GM12878 (cell line): ENCODE data around the gene RFTN2. TPM values are rescaled to one million over a fixed set of nuclear protein-coding genes. Genes with fewer than 3 reads are reported as not detected.

ENCODE experiments used
- ATAC-seq: fragments of 200-7000 bp; cut with Tn5 transposase; 3 replicates; pipeline ENCODE4 v1.9.1; 2020; ENCODE audit warnings: mild to moderate bottlenecking, moderate library complexity
- BruUV-seq: library from RNA; stranded (reverse); fragments of 400-500 nt; replicated peaks from 2 replicates; lab custom pipeline; 2021; lab: Mats Ljungman, UMichigan
- CTCF ChIA-PET: fragments of 300-600 bp; sonication (Branson Sonifier 250); formaldehyde crosslinking; extraction: SDS; loops from one replicate; lab custom pipeline; 2021; ENCODE audit warnings: inconsistent platforms; lab: Yijun Ruan, JAX
- POLR2A ChIA-PET: fragments of 350-600 bp; formaldehyde crosslinking; extraction: SDS; loops from one replicate; lab custom pipeline; 2021; ENCODE audit warnings: inconsistent platforms; lab: Charles Lee
- RAD21 ChIA-PET: fragments of 300-600 bp; sonication (Branson Sonifier 250); formaldehyde crosslinking; loops from one replicate; lab custom pipeline; 2023; ENCODE audit warnings: antibody characterized with exemption; ENCODE audit not compliant: unreplicated experiment; lab: Charles Lee
- SMC1A ChIA-PET: fragments of 300-600 bp; sonication (Branson Sonifier 250); formaldehyde crosslinking; loops from one replicate; lab custom pipeline; 2023; ENCODE audit not compliant: unreplicated experiment, uncharacterized antibody; lab: Charles Lee
- DNase-seq: peaks from one replicate; pipeline ENCODE4 v3.0.0-alpha.2; 2011; ENCODE audit warnings: low read depth, low spot score
- FAIRE-seq: peaks from 3 replicates; lab custom pipeline; 2011; peaks lifted over from hg19 to GRCh38; lab: Jason Lieb, UNC
- H2AFZ ChIP-seq: 2 replicates; pipeline ENCODE4 v1.6.0; 2011; ENCODE audit warnings: low read depth, low read length, control low read depth; ENCODE audit not compliant: control insufficient read depth
- H3K27ac ChIP-seq: 2 replicates; pipeline ENCODE4 v1.5.1; 2011; ENCODE audit warnings: control low read depth; ENCODE audit not compliant: control insufficient read depth, insufficient read depth
- H3K27me3 ChIP-seq, 2 experiments: replicated peaks in 1 of 2; 2 replicates each; pipeline versions ENCODE4 v1.6.0 to v1.6.1; 2011; ENCODE audit warnings: low read length in 1 of 2; ENCODE audit not compliant: control insufficient read depth in 2 of 2, insufficient read depth in 2 of 2
- H3K36me3 ChIP-seq, 2 experiments: 2 replicates each; pipeline ENCODE4 v1.5.1; 2011; ENCODE audit warnings: low read length in 1 of 2; ENCODE audit not compliant: control insufficient read depth in 2 of 2, insufficient read depth in 2 of 2
- H3K4me1 ChIP-seq: 2 replicates; pipeline ENCODE4 v1.6.1; 2011; ENCODE audit warnings: mild to moderate bottlenecking, low read length, moderate library complexity, mixed read lengths; ENCODE audit not compliant: control insufficient read depth, insufficient read depth
- H3K4me2 ChIP-seq: 2 replicates; pipeline ENCODE4 v1.6.0; 2011; ENCODE audit warnings: control low read depth; ENCODE audit not compliant: control insufficient read depth, insufficient read depth
- H3K4me3 ChIP-seq: fragments of 200-600 bp; sonication (generic); 2 replicates; pipeline ENCODE4 v1.5.1; 2016
- H3K79me2 ChIP-seq: 2 replicates; pipeline ENCODE4 v1.6.0; 2011; ENCODE audit warnings: low read length; ENCODE audit not compliant: control insufficient read depth, insufficient read depth
- H3K9ac ChIP-seq: 2 replicates; pipeline ENCODE4 v1.8.0; 2011; ENCODE audit warnings: low read length, control low read depth, mixed read lengths; ENCODE audit not compliant: control insufficient read depth, insufficient read depth
- H3K9me3 ChIP-seq: replicated peaks from 3 replicates; pipeline ENCODE4 v1.5.1; 2011; ENCODE audit warnings: mild to moderate bottlenecking, low read length; ENCODE audit not compliant: control insufficient read depth, insufficient read depth
- H4K20me1 ChIP-seq: 2 replicates; pipeline ENCODE4 v1.6.0; 2011; ENCODE audit not compliant: control insufficient read depth, insufficient read depth
- CEBPZ ChIP-seq: fragments of 150-350 bp; IDR thresholded peaks from 2 replicates; pipeline ENCODE4 v1.6.1; 2016; ENCODE audit warnings: low read depth, low read length
- HDAC6 ChIP-seq: fragments of 200-600 bp; sonication (generic); IDR thresholded peaks from one replicate; pipeline ENCODE4 v1.8.0; 2017; ENCODE audit warnings: antibody characterized with exemption; ENCODE audit not compliant: unreplicated experiment
- IKZF2 ChIP-seq, 2 experiments: fragments of 450-650 bp; IDR thresholded peaks; 2 replicates each; pipeline ENCODE4 v1.6.1; 2017; ENCODE audit warnings: mild to moderate bottlenecking in 2 of 2, moderate library complexity in 2 of 2
- MEF2A ChIP-seq: IDR thresholded peaks from 2 replicates; pipeline ENCODE4 v1.6.1; 2011; ENCODE audit warnings: low read depth, mild to moderate bottlenecking, low read length, moderate library complexity; ENCODE audit not compliant: insufficient read depth
- NR2F1 ChIP-seq: fragments of 450-650 bp; conservative IDR thresholded peaks from 2 replicates; pipeline ENCODE4 v1.6.1; 2017; ENCODE audit warnings: mild to moderate bottlenecking
- PAX5 ChIP-seq: IDR thresholded peaks from 2 replicates; pipeline ENCODE4 v1.6.1; 2011; ENCODE audit warnings: low read depth, low read length, borderline replicate concordance
- POLR2AphosphoS5 ChIP-seq: IDR thresholded peaks from 2 replicates; pipeline ENCODE4 v1.6.1; 2011; ENCODE audit warnings: mild to moderate bottlenecking, low read length, inconsistent platforms
- RUNX3 ChIP-seq: IDR thresholded peaks from 2 replicates; pipeline ENCODE4 v1.6.1; 2012; ENCODE audit warnings: low read length, inconsistent platforms
- SMARCA5 ChIP-seq: fragments of 450-650 bp; IDR thresholded peaks from 2 replicates; pipeline ENCODE4 v1.6.1; 2017; ENCODE audit warnings: mild to moderate bottlenecking
- SRF ChIP-seq, 2 experiments: IDR thresholded peaks; 2 replicates each; pipeline ENCODE4 v1.6.1; 2011; ENCODE audit warnings: low read depth in 2 of 2, low read length in 2 of 2, mild to moderate bottlenecking in 1 of 2, moderate library complexity in 1 of 2
- STAT1 ChIP-seq: fragments of 450-650 bp; conservative IDR thresholded peaks from 2 replicates; pipeline ENCODE4 v1.6.1; 2014; ENCODE audit warnings: antibody characterized with exemption, mild to moderate bottlenecking
- TCF12 ChIP-seq: IDR thresholded peaks from 2 replicates; pipeline ENCODE4 v1.6.1; 2011; ENCODE audit warnings: low read depth, mild to moderate bottlenecking, low read length
- YBX1 ChIP-seq: fragments of 450-650 bp; IDR thresholded peaks from 2 replicates; pipeline ENCODE4 v1.6.1; 2016; ENCODE audit warnings: antibody characterized with exemption
- YY1 ChIP-seq: IDR thresholded peaks from 2 replicates; pipeline ENCODE4 v1.6.1; 2011; ENCODE audit warnings: low read depth, mild to moderate bottlenecking, low read length
- ZNF24 ChIP-seq: fragments of 450-650 bp; IDR thresholded peaks from 2 replicates; pipeline ENCODE4 v1.6.1; 2017; ENCODE audit warnings: antibody characterized with exemption, mild to moderate bottlenecking
- ZNF687 ChIP-seq: fragments of 450-650 bp; IDR thresholded peaks from 2 replicates; pipeline ENCODE4 v1.6.1; 2017; ENCODE audit warnings: mild to moderate bottlenecking, moderate library complexity
- in situ Hi-C: fragments of 300-500 bp; cut with MboI; formaldehyde crosslinking; loops from 9 replicates; pipeline ENCODE4 v1.14.3; 2018; ENCODE audit warnings: mixed read lengths
- intact Hi-C: fragments of 100-400 bp; cut with micrococcal nuclease; formaldehyde crosslinking; loops from one replicate; pipeline ENCODE4 v1.14.2; 2022; ENCODE audit not compliant: unreplicated experiment
- polyA plus RNA-seq, 11 experiments: library from polyadenylated mRNA; depleted of rRNA in 4 of 11; unstranded in 6 of 11; stranded (reverse) in 5 of 11; fragments of >200 nt; fragmentation: Nextera tagmentation in 4 of 11; fragmentation: Illumina TruSeq in 1 of 11; extraction: Ambion mirVana in 4 of 11; extraction: Trizol in 1 of 11; gene quantifications; 1 replicate in 1 of 11; 2 replicates in 10 of 11; pipeline versions ENCODE4 v1.2.1 to v1.2.3, GENCODE V29; 2011 to 2016; ENCODE audit warnings: inconsistent platforms in 2 of 11, missing spikeins in 2 of 11, low read depth in 1 of 11
- total RNA-seq, 4 experiments: library from RNA; depleted of rRNA in 3 of 4; stranded (reverse); fragments of >200 nt in 3 of 4; fragmentation: Illumina TruSeq in 1 of 4; extraction: Trizol in 1 of 4; gene quantifications; 2 replicates each; pipeline versions ENCODE4 v1.2.1 to v1.2.3, GENCODE V29; 2013 to 2021
- TF ChIP-seq, protein P1 (sequence below): fragments of 450-650 bp; IDR thresholded peaks from 2 replicates; pipeline ENCODE4 v1.6.1; 2017; ENCODE audit warnings: mild to moderate bottlenecking, low read depth, inconsistent platforms; ENCODE audit not compliant: poor library complexity, severe bottlenecking

RFTN2 gene
- total and polyA plus RNA-seq, 10 of the 15 experiments (the other 5 are each of a cell fraction or from before 2014, with no cell fraction given): 0.09 to 0.23 TPM; not detected in 8

- no peak for TF ChIP-seq PAX5
Observed at GRCh38 chr2:197556456-197556855, 118.9 kb downstream of the RFTN2 start (continued).

- Histone ChIP-seq H3K9me3 (no peaks in the 10 kb centered on the region), H3K36me3 (peaks cover 0 to 7% of the 10 kb centered on the region in 2 experiments; a peak in 1 of 4 replicates), H3K4me2 (no peak overlapping the region), H3K4me1 (no peaks in the 10 kb centered on the region), H3K4me3 (no peak overlapping the region), H4K20me1 (no peaks in the 10 kb centered on the region), H3K27me3 (no peaks in the 10 kb centered on the region), H2AFZ (no peak overlapping the region), H3K9ac (no peak overlapping the region), H3K79me2 (no peaks in the 10 kb centered on the region), H3K27ac (no peak overlapping the region)
- no peak for DNase-seq
- TF ChIP-seq MEF2A (no peak), ZNF24 (no peak), POLR2AphosphoS5 (no peak), IKZF2 (IDR thresholded peaks at IDR 0.05) (no peak), TCF12 (no peak), ZNF687 (no peak), SRF (IDR thresholded peaks at IDR 0.05; ENCODE audit: low read depth in 2 of 2, low read length in 2 of 2) (no peak), YY1 (no peak), NR2F1 (no peak), CEBPZ (no peak), RUNX3 (no peak), STAT1 (no peak), YBX1 (no peak), HDAC6 (no peak), SMARCA5 (no peak)
- TF ChIP-seq, protein P1, sequence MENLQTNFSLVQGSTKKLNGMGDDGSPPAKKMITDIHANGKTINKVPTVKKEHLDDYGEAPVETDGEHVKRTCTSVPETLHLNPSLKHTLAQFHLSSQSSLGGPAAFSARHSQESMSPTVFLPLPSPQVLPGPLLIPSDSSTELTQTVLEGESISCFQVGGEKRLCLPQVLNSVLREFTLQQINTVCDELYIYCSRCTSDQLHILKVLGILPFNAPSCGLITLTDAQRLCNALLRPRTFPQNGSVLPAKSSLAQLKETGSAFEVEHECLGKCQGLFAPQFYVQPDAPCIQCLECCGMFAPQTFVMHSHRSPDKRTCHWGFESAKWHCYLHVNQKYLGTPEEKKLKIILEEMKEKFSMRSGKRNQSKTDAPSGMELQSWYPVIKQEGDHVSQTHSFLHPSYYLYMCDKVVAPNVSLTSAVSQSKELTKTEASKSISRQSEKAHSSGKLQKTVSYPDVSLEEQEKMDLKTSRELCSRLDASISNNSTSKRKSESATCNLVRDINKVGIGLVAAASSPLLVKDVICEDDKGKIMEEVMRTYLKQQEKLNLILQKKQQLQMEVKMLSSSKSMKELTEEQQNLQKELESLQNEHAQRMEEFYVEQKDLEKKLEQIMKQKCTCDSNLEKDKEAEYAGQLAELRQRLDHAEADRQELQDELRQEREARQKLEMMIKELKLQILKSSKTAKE: no peak
- no peak for FAIRE-seq
- in situ Hi-C loops (no loop called here), intact Hi-C loops (no loop called here)
- no TSS peak for BruUV-seq
- RAD21 ChIA-PET: no interaction called here
- ATAC-seq: no peak
- POLR2A ChIA-PET: no interaction called here
- CTCF ChIA-PET: no interaction called here
- SMC1A ChIA-PET: no interaction called here
Observed at GRCh38 chr2:197555467-197555866, 119.9 kb downstream of the RFTN2 start.
